Measurements from ENCODE around the gene LMF1. TPM values are rescaled to one million over a fixed set of nuclear protein-coding genes. Genes with fewer than 3 reads are reported as not detected.
"Not testable (repeated sequence)": the region's sequence is repeated elsewhere in the genome, so short reads cannot be mapped to it uniquely, and the experiment has no call there.

LMF1 gene
- total and polyA plus RNA-seq, 5 donors from 2014 or later, result 9.9 to 40.0 (median 12.4) TPM

GRCh38 chr16:959232-960040 is 11.3 kb downstream of the LMF1 start:
- H3K4me1 ChIP-seq (ENCODE audit: control insufficient read depth, insufficient read depth, low read length, poor library complexity, severe bottlenecking), result peaks cover 16% of the 10 kb centered on the region
- peaks cover 0 to 1% (median 0%) of the 10 kb centered on the region in 7 donors for H3K9me3 Mint-ChIP-seq
- H3K4me3 ChIP-seq (ENCODE audit: low read depth, low read length), result no peak overlapping the region
- peaks cover 7 to 33% (median 13%) of the 10 kb centered on the region in 4 donors for H3K4me1 Mint-ChIP-seq
- H3K27ac ChIP-seq (ENCODE audit: insufficient read depth, low read length, poor library complexity, severe bottlenecking), result no peak overlapping the region
- no peaks in the 10 kb centered on the region for H3K27me3 ChIP-seq (ENCODE audit: control insufficient read depth, insufficient read depth, low read length)
- H3K27ac Mint-ChIP-seq, result no peak overlapping the region
- H3K9me3 ChIP-seq (ENCODE audit: control insufficient read depth in 2 of 2, low read length in 2 of 2), result no peaks in the 10 kb centered on the region
- DNase-seq (no peak), ATAC-seq (ENCODE audit: low read depth in 2 of 2) (no peak)
- H3K36me3 ChIP-seq (ENCODE audit: control insufficient read depth, insufficient read depth, low read length), result no peaks in the 10 kb centered on the region
- H3K4me3 Mint-ChIP-seq, result no peak overlapping the region
- H3K27me3 Mint-ChIP-seq, result no peaks in the 10 kb centered on the region
- H3K36me3 Mint-ChIP-seq, result peaks cover 12% of the 10 kb centered on the region

DNA sequence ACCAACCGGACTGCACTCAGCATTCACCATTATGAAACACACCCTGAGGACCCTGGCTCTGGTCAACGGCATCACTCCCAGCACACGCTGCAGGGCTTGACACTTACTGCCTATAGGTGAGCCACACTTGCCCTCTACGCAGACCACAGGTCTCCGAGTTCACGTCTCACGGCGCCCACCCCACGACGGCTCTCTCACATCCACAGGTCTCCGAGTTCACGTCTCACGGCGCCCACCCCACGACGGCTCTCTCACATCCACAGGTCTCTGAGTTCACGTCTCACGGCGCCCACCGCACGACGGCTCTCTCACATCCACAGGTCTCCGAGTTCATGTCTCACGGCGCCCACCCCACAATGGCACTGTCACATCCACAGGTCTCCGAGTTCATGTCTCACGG is 15.0 kb downstream of the LMF1 start:
- H3K27me3 Mint-ChIP-seq; H3K27ac ChIP-seq (ENCODE audit: insufficient read depth, low read length, poor library complexity, severe bottlenecking); H3K4me3 ChIP-seq (ENCODE audit: low read depth, low read length); ATAC-seq (ENCODE audit: low read depth in 2 of 2); H3K27ac Mint-ChIP-seq; H3K4me1 ChIP-seq (ENCODE audit: control insufficient read depth, insufficient read depth, low read length, poor library complexity, severe bottlenecking); H3K9me3 ChIP-seq (ENCODE audit: control insufficient read depth in 2 of 2, low read length in 2 of 2); H3K27me3 ChIP-seq (ENCODE audit: control insufficient read depth, insufficient read depth, low read length); H3K9me3 Mint-ChIP-seq; DNase-seq; H3K4me3 Mint-ChIP-seq: not testable (repeated sequence)
- Mint-ChIP-seq H3K36me3 (peaks cover 19% of the 10 kb centered on the region), H3K4me1 (peaks cover 4 to 23% (median 12%) of the 10 kb centered on the region in 4 donors)
- peaks cover 20% of the 10 kb centered on the region for H3K36me3 ChIP-seq (ENCODE audit: control insufficient read depth, insufficient read depth, low read length)

- not testable (repeated sequence) for H3K4me1 ChIP-seq (ENCODE audit: control insufficient read depth, insufficient read depth, low read length, poor library complexity, severe bottlenecking); ATAC-seq (ENCODE audit: low read depth in 2 of 2); H3K4me3 Mint-ChIP-seq; H3K4me3 ChIP-seq (ENCODE audit: low read depth, low read length); H3K27me3 ChIP-seq (ENCODE audit: control insufficient read depth, insufficient read depth, low read length); H3K9me3 ChIP-seq (ENCODE audit: control insufficient read depth in 2 of 2, low read length in 2 of 2); H3K27me3 Mint-ChIP-seq; H3K9me3 Mint-ChIP-seq; H3K27ac ChIP-seq (ENCODE audit: insufficient read depth, low read length, poor library complexity, severe bottlenecking); DNase-seq; H3K27ac Mint-ChIP-seq
- H3K4me1 Mint-ChIP-seq, result peaks cover 4 to 13% (median 10%) of the 10 kb centered on the region in 4 donors
- peaks cover 19% of the 10 kb centered on the region for H3K36me3 Mint-ChIP-seq
- peaks cover 20% of the 10 kb centered on the region for H3K36me3 ChIP-seq (ENCODE audit: control insufficient read depth, insufficient read depth, low read length)
Measured at GRCh38 chr16:953818-954217, 17.0 kb downstream of the LMF1 start.

GRCh38 chr16:952321-952720 is 18.5 kb downstream of the LMF1 start:
- H3K9me3 Mint-ChIP-seq, result peaks cover 0 to 1% (median 0%) of the 10 kb centered on the region in 7 donors
- Histone ChIP-seq H3K4me1 (ENCODE audit: control insufficient read depth, insufficient read depth, low read length, poor library complexity, severe bottlenecking) (no peaks in the 10 kb centered on the region), H3K27ac (ENCODE audit: insufficient read depth, low read length, poor library complexity, severe bottlenecking) (no peak overlapping the region), H3K9me3 (ENCODE audit: control insufficient read depth in 2 of 2, low read length in 2 of 2) (no peaks in the 10 kb centered on the region), H3K4me3 (ENCODE audit: low read depth, low read length) (no peak overlapping the region), H3K27me3 (ENCODE audit: control insufficient read depth, insufficient read depth, low read length) (no peaks in the 10 kb centered on the region), H3K36me3 (ENCODE audit: control insufficient read depth, insufficient read depth, low read length) (peaks cover 20% of the 10 kb centered on the region)
- H3K27me3 Mint-ChIP-seq, result no peaks in the 10 kb centered on the region
- peaks cover 16% of the 10 kb centered on the region for H3K36me3 Mint-ChIP-seq
- DNase-seq (no peak), ATAC-seq (ENCODE audit: low read depth in 2 of 2) (no peak)
- peaks cover 2 to 10% (median 6%) of the 10 kb centered on the region in 4 donors for H3K4me1 Mint-ChIP-seq
- peak overlapping the region in 1 of 4 donors; percentile 50 for H3K4me3 Mint-ChIP-seq
- H3K27ac Mint-ChIP-seq, result no peak overlapping the region

DNA sequence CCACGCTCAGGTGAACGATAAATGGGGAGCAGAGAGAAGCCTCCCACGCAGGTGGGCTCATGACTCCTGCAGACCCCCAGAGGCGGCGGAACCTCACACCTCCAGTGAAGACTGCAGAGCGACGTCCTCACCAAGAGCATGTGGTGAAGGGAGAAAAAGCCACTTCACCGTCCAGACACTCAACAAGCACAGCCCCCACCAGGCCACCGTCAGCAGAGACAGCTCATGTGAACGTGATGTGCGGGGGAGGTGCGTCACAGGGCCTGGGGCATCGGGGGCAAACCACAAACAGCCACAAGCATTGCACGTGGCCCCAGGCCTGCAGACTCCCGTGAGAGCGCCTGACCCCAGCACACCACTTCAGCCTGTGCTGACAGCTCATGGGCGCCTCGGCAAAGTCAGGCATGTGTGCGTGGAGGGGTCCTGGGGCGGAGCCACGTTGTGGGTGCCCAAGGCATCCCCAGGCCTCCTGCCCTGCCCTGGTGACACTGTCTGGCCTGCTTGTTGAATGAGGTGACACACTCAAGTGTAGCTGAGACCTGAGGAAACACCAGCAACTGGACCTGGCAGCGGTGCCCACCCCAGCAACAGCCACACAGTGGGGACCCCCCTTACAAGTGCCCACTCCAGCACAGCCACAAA is 19.0 kb downstream of the LMF1 start:
- Histone ChIP-seq H3K36me3 (ENCODE audit: control insufficient read depth, insufficient read depth, low read length) (peaks cover 24% of the 10 kb centered on the region), H3K4me3 (ENCODE audit: low read depth, low read length) (no peak overlapping the region), H3K27me3 (ENCODE audit: control insufficient read depth, insufficient read depth, low read length) (no peaks in the 10 kb centered on the region), H3K4me1 (ENCODE audit: control insufficient read depth, insufficient read depth, low read length, poor library complexity, severe bottlenecking) (no peaks in the 10 kb centered on the region), H3K27ac (ENCODE audit: insufficient read depth, low read length, poor library complexity, severe bottlenecking) (no peak overlapping the region), H3K9me3 (ENCODE audit: control insufficient read depth in 2 of 2, low read length in 2 of 2) (no peaks in the 10 kb centered on the region)
- ATAC-seq (ENCODE audit: low read depth in 2 of 2) (no peak), DNase-seq (no peak)
- peaks cover 0 to 8% (median 5%) of the 10 kb centered on the region in 4 donors for H3K4me1 Mint-ChIP-seq
- H3K4me3 Mint-ChIP-seq, result no peak overlapping the region
- no peak overlapping the region for H3K27ac Mint-ChIP-seq
- peaks cover 16% of the 10 kb centered on the region for H3K36me3 Mint-ChIP-seq
- H3K27me3 Mint-ChIP-seq, result no peaks in the 10 kb centered on the region
- peaks cover 0 to 1% (median 0%) of the 10 kb centered on the region in 7 donors for H3K9me3 Mint-ChIP-seq

GRCh38 chr16:950733-951573 is 19.8 kb downstream of the LMF1 start:
- H3K4me1 ChIP-seq (ENCODE audit: control insufficient read depth, insufficient read depth, low read length, poor library complexity, severe bottlenecking); H3K9me3 ChIP-seq (ENCODE audit: control insufficient read depth in 2 of 2, low read length in 2 of 2); H3K27ac Mint-ChIP-seq; H3K27me3 ChIP-seq (ENCODE audit: control insufficient read depth, insufficient read depth, low read length); H3K27ac ChIP-seq (ENCODE audit: insufficient read depth, low read length, poor library complexity, severe bottlenecking); DNase-seq; ATAC-seq (ENCODE audit: low read depth in 2 of 2); H3K4me1 Mint-ChIP-seq; H3K27me3 Mint-ChIP-seq; H3K9me3 Mint-ChIP-seq; H3K4me3 ChIP-seq (ENCODE audit: low read depth, low read length): not testable (repeated sequence)
- Mint-ChIP-seq H3K4me3 (peak overlapping the region in 1 of 4 donors; percentile 38), H3K36me3 (peaks cover 21% of the 10 kb centered on the region)
- H3K36me3 ChIP-seq (ENCODE audit: control insufficient read depth, insufficient read depth, low read length), result peaks cover 31% of the 10 kb centered on the region

- H3K27ac Mint-ChIP-seq; H3K4me1 ChIP-seq (ENCODE audit: control insufficient read depth, insufficient read depth, low read length, poor library complexity, severe bottlenecking); H3K9me3 Mint-ChIP-seq; H3K27me3 Mint-ChIP-seq; H3K27me3 ChIP-seq (ENCODE audit: control insufficient read depth, insufficient read depth, low read length); ATAC-seq (ENCODE audit: low read depth in 2 of 2); DNase-seq; H3K27ac ChIP-seq (ENCODE audit: insufficient read depth, low read length, poor library complexity, severe bottlenecking); H3K4me3 ChIP-seq (ENCODE audit: low read depth, low read length); H3K4me1 Mint-ChIP-seq; H3K9me3 ChIP-seq (ENCODE audit: control insufficient read depth in 2 of 2, low read length in 2 of 2); H3K4me3 Mint-ChIP-seq: not testable (repeated sequence)
- peaks cover 35% of the 10 kb centered on the region for H3K36me3 ChIP-seq (ENCODE audit: control insufficient read depth, insufficient read depth, low read length)
- H3K36me3 Mint-ChIP-seq, result peaks cover 33% of the 10 kb centered on the region
Measured at GRCh38 chr16:948767-949166, 22.0 kb downstream of the LMF1 start.
